HEK293T (cell line): Measurements from ENCODE around the gene CLASRP.

Experiments
- CTCF ChIA-PET: fragments of 350-600 bp; formaldehyde crosslinking; extraction: SDS; loops from one replicate; lab custom pipeline; 2021; ENCODE audit warnings: antibody characterized with exemption, inconsistent platforms; lab: Yijun Ruan, JAX
- POLR2A ChIA-PET: fragments of 350-600 bp; formaldehyde crosslinking; extraction: SDS; loops from one replicate; lab custom pipeline; 2020; ENCODE audit warnings: antibody characterized with exemption, inconsistent platforms; lab: Yijun Ruan, JAX
- DNase-seq: peaks from one replicate; pipeline ENCODE4 v3.0.0; 2012; ENCODE audit warnings: mixed read lengths; ENCODE audit errors: extremely low spot score
- ARNT ChIP-seq: fragments of 450-650 bp; IDR thresholded peaks from 2 replicates; pipeline ENCODE4 v1.6.1; 2017; ENCODE audit warnings: mild to moderate bottlenecking
- BHLHE40 ChIP-seq: fragments of 450-650 bp; IDR thresholded peaks from 2 replicates; pipeline ENCODE4 v1.6.1; 2016; ENCODE audit warnings: mild to moderate bottlenecking, moderate library complexity, borderline replicate concordance
- CTBP1 ChIP-seq: fragments of 450-650 bp; IDR thresholded peaks from 2 replicates; pipeline ENCODE4 v1.6.1; 2016; ENCODE audit warnings: borderline replicate concordance
- ELF4 ChIP-seq: fragments of 450-650 bp; IDR thresholded peaks from 2 replicates; pipeline ENCODE4 v1.6.1; 2017; ENCODE audit warnings: antibody characterized with exemption
- FOXA1 ChIP-seq: fragments of 450-650 bp; IDR thresholded peaks from 2 replicates; pipeline ENCODE4 v1.6.1; 2016; ENCODE audit warnings: mild to moderate bottlenecking
- FOXK2 ChIP-seq: fragments of 450-650 bp; IDR thresholded peaks from 2 replicates; pipeline ENCODE4 v1.6.1; 2016; ENCODE audit warnings: mild to moderate bottlenecking
- FOXM1 ChIP-seq: fragments of 450-650 bp; IDR thresholded peaks from 2 replicates; pipeline ENCODE4 v1.6.1; 2017; ENCODE audit warnings: mild to moderate bottlenecking, borderline replicate concordance
- HDGF ChIP-seq: fragments of 450-650 bp; IDR thresholded peaks from 2 replicates; pipeline ENCODE4 v1.6.1; 2017; ENCODE audit warnings: antibody characterized with exemption, borderline replicate concordance
- L3MBTL2 ChIP-seq: fragments of 450-650 bp; conservative IDR thresholded peaks from 2 replicates; pipeline ENCODE4 v1.6.1; 2016; ENCODE audit warnings: mild to moderate bottlenecking
- LEF1 ChIP-seq: fragments of 450-650 bp; IDR thresholded peaks from 2 replicates; pipeline ENCODE4 v1.6.1; 2017; ENCODE audit warnings: mild to moderate bottlenecking, borderline replicate concordance
- NFRKB ChIP-seq: fragments of 450-650 bp; IDR thresholded peaks from 2 replicates; pipeline ENCODE4 v1.6.1; 2016; ENCODE audit warnings: mild to moderate bottlenecking, moderate library complexity
- SP1 ChIP-seq: fragments of 450-650 bp; IDR thresholded peaks from 2 replicates; pipeline ENCODE4 v1.6.1; 2017
- SUZ12 ChIP-seq: fragments of 450-650 bp; IDR thresholded peaks from 2 replicates; pipeline ENCODE4 v1.6.1; 2016; ENCODE audit warnings: mild to moderate bottlenecking
- TARDBP ChIP-seq: fragments of 450-650 bp; IDR thresholded peaks from 2 replicates; pipeline ENCODE4 v1.6.1; 2016
- ZNF384 ChIP-seq: fragments of 450-650 bp; IDR thresholded peaks from 2 replicates; pipeline ENCODE4 v1.6.1; 2016
- TF ChIP-seq, protein P1 (sequence below): fragments of 450-650 bp; IDR thresholded peaks from 2 replicates; pipeline ENCODE4 v1.6.1; 2016

The CLASRP gene

DNA sequence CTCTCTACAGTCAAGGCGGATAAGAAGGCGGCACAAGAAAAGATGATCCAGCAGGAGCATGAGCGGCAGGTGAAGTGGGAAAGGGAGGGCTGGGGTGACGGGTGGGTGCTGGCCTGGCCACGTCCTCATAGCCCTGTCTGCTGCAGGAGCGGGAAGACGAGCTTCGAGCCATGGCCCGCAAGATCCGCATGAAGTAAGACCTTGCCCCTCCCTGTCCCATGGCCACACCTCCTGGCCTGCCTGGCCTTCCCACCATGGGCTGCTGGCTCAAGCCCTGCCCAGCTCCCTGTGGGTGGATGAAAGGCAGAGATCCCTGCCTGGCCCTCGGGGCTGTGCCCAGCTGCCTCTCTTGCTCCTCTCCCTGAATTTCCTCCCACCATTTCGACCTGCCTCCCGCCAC lies 30.2 kb downstream of the CLASRP start:
- ChIA-PET CTCF (interaction anchor here (1.3 kb wide), 1 partner anchor 10 kb away, joined by 5 read pairs; no protein-coding TSS in a partner anchor), POLR2A (interaction anchor here (1.1 to 1.2 kb wide), 2 partner anchors 10 to 23 kb away, joined by 4 to 5 read pairs; partner anchors contain the start of genes GEMIN7 and PPP1R37)
- no peak for TF ChIP-seq ARNT
- TF ChIP-seq ZNF384: no peak
- TF ChIP-seq LEF1: no peak
- TF ChIP-seq FOXK2: no peak
- no peak for TF ChIP-seq SP1
- no peak for TF ChIP-seq L3MBTL2
- TF ChIP-seq HDGF: no peak
- no peak for TF ChIP-seq FOXA1
- TF ChIP-seq TARDBP: no peak
- no peak for TF ChIP-seq SUZ12
- no peak for TF ChIP-seq ELF4
- TF ChIP-seq, protein P1, sequence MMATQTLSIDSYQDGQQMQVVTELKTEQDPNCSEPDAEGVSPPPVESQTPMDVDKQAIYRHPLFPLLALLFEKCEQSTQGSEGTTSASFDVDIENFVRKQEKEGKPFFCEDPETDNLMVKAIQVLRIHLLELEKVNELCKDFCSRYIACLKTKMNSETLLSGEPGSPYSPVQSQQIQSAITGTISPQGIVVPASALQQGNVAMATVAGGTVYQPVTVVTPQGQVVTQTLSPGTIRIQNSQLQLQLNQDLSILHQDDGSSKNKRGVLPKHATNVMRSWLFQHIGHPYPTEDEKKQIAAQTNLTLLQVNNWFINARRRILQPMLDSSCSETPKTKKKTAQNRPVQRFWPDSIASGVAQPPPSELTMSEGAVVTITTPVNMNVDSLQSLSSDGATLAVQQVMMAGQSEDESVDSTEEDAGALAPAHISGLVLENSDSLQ: no peak
- TF ChIP-seq CTBP1: no peak
- TF ChIP-seq FOXM1: no peak
- TF ChIP-seq BHLHE40: no peak
- no peak for TF ChIP-seq NFRKB
- no peak for DNase-seq

DNA sequence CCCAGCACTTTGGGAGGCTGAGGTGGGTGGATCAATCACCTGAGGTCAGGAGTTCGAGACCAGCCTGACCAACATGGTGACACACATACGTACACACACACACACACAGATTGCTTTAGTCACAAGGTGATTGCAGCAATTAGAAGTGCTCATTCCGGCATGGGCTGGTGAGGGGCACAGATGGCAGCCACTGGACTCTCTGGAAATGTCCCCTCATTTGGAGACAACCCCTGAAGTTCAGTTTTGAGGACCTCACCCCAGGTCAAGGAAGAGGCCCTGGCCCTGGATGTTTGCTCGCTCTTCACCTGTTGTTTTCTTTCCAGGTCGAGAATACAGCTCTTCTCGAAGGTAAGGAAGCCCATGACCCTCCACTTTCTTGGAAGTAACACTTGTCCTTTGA lies 31.4 kb downstream of the CLASRP start:
- no peak for DNase-seq
- POLR2A ChIA-PET: no interaction called here
- TF ChIP-seq NFRKB (no peak), ARNT (no peak)
- CTCF ChIA-PET: no interaction called here

DNA sequence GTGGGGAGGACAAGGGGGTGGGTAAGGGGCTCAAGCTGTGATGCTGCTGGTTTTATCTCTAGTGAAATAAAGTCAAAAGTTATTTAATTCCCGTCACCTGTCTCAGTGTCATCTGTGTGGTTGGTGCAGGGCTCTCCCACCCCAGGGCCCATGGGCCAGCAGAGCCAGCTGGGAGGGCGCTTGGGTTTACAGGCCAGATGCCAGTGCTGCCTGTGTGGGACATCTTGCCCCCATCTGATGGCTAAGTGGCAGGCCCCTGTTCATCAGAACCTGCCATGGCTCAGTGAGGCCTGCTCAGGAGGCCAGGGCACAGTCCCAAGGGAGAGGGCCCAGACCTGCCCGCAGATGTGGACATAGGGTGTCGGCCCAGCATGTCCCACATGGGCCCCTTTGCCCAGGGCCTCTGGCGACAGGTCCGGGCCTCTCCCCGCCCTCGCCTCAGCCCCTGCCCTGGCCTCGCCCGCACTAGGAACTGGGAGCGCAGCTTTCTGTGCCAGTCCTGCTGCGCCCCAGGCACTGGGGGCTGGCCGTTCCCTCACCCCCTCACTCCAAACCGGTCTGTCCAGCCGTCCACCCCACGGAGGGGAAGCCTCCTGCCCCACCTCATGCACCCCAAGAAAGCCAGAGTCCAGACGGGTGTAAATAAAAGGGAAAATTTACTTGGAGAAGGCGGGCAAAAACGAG lies 32.2 kb downstream of the CLASRP start:
- TF ChIP-seq CTBP1: no peak
- TF ChIP-seq, protein P1: no peak
- TF ChIP-seq TARDBP: no peak
- no peak for TF ChIP-seq ELF4
- TF ChIP-seq LEF1: no peak
- no peak for TF ChIP-seq NFRKB
- no peak for TF ChIP-seq L3MBTL2
- TF ChIP-seq HDGF: no peak
- TF ChIP-seq FOXK2: no peak
- no peak for TF ChIP-seq SP1
- no peak for TF ChIP-seq BHLHE40
- no peak for TF ChIP-seq FOXA1
- no peak for TF ChIP-seq ARNT
- TF ChIP-seq SUZ12: no peak
- no peak for DNase-seq
- CTCF ChIA-PET: no interaction called here
- POLR2A ChIA-PET: no interaction called here

DNA sequence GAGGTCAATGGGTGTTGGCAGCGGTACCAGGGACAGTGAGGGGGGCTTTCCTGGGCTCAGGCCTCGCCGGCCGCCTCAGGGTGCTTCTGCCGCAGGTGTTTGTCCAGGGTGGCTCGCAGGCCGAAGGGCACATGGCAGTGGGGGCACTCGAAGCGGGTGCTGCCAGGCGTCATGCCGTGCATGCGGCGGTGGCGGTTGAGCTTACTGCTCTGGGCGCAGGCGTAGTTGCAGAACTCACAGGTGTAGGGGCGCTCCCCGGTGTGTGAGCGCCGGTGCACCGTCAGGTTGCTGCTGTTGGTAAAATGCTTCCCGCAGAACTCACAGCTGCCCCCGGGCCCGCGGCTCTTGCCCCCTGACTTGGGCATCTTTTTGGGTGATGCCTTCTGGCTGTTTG lies 32.7 kb downstream of the CLASRP start:
- DNase-seq: no peak
- CTCF ChIA-PET: interaction anchor here (1.2 kb wide), 1 partner anchor 12 kb away, joined by 4 read pairs; no protein-coding TSS in a partner anchor
- POLR2A ChIA-PET: interaction anchor here (0.9 to 1.6 kb wide), 3 partner anchors 20 to 33 kb away, joined by 3 to 6 read pairs (median 4); no protein-coding TSS in a partner anchor
- TF ChIP-seq ZNF384 (no peak), SP1 (no peak), FOXA1 (no peak), LEF1 (no peak), CTBP1 (no peak)

DNA sequence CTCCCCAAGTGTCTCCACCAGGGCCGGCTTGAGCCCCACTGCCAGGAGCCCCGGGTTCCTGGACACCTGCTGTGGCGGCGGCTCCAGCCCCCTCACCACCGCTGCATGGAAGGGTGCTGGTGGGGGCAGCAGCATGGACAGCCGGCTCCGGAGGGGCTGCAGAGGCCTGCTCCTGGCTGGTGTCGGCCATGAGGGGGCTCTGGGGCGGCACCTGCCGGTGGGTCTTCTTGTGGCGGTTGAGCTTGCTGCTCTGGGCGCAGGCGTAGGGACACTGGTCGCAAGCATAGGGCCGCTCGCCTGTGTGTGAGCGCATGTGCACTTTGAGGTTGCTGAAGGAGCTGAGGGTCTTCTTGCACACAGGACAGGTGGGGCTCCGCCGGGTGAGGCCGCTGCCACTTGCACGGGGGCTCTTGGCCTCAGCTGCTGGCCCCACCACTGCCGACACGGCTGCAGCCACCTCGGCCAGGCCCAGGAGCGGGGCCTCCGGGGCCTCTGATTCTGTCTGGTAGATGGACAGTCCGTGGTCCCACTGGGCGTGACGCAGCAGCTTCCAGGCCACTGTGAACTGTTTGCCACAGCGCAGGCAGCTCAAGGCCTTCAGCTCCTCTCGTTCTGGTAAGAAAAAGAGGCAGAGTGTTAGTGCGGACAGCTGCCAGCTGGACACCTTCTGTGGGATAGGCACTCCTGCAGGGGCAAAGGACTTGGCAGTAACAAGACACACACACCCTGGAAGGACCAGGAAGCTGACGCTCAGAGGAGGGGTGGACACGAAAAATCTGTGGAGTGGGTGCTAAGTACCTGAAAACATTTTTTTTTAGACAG lies 33.3 kb downstream of the CLASRP start:
- ChIA-PET POLR2A (interaction anchor here (0.9 to 1.6 kb wide), 3 partner anchors 20 to 34 kb away, joined by 3 to 6 read pairs (median 4); no protein-coding TSS in a partner anchor), CTCF (interaction anchor here (0.6 to 1.2 kb wide), 2 partner anchors 13 to 14 kb away, joined by 4 to 6 read pairs; no protein-coding TSS in a partner anchor)
- DNase-seq: no peak
- no peak for TF ChIP-seq ARNT
- TF ChIP-seq LEF1: no peak
- TF ChIP-seq ZNF384: no peak
- no peak for TF ChIP-seq HDGF
- TF ChIP-seq FOXM1: no peak
- TF ChIP-seq ELF4: no peak
- TF ChIP-seq SP1: no peak
- no peak for TF ChIP-seq FOXK2
- TF ChIP-seq, protein P1: no peak
- TF ChIP-seq SUZ12: no peak

DNA sequence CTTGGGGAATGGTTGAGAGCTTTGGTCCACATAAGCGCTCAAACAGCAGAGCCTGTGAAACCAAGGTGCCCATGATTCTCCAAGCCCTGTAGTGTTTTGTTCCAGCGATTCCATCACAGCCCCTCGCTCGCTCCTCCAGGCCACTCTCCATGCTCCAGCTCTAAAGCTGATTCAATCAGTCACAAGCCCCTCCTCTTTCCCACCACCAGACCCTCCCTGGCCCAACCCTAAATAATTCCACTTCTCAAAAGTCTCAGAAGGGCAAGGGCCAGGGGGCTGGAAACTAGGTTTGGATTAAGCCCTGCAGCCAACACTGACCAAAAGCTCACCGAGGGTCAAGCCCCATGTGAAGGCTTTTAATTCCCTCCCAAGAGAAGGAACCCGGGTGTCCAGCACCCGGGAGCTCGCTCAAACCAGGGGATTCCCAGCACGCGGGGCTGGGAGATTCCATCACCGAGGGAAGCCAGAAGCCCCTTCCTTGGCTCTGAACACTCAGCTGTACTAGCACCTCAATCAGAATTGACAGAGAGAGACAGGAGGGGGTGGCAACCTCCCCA lies 36.0 kb downstream of the CLASRP start:
- CTCF ChIA-PET: interaction anchor here (0.5 to 1.4 kb wide), 2 partner anchors 15 to 128 kb away, joined by 3 to 6 read pairs; no protein-coding TSS in a partner anchor
- TF ChIP-seq CTBP1 (no peak), L3MBTL2 (no peak), SUZ12 (no peak), BHLHE40 (no peak), FOXK2 (no peak), FOXA1 (no peak), SP1 (no peak), HDGF (no peak), ARNT (no peak), ELF4 (no peak), FOXM1 (no peak), NFRKB (no peak)
- TF ChIP-seq, protein P1: no peak
- POLR2A ChIA-PET: interaction anchor here (2.4 to 3.7 kb wide), 2 partner anchors 17 to 36 kb away, joined by 12 to 21 read pairs; partner anchors contain the start of genes CLASRP and PPP1R37
- DNase-seq: no peak
